NCI-H1930 (cell line): ENCODE data around the gene NTN1.
A peak's percentile ranks its signal among the peaks of the same experiment; 100 is the strongest.

Experiments used
- DNase-seq, 2 experiments: peaks; one replicate each; lab custom pipeline; 2025; lab: John Stamatoyannopoulos, UW

Gene NTN1

GRCh38 chr17:9232591-9233270 is 211.4 kb downstream of the NTN1 start:
- DNase-seq: no peak

DNA sequence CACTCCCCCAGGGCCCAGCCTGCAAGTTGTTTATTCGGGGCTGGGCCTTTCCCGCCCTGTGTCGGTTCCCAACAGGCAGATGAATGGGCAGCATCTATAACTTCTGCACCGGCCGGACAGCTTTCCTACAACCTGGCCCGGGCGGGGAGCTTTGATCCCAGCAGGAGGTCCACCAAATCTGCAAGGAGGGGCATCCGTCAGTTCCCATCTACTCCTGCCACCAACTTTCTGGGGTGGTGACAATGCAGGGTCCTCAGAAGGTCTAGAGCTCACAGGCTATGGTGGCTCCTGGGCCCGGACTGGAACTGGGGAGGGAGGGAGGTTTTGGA is 211.9 kb downstream of the NTN1 start:
- DNase-seq: no peak

DNA sequence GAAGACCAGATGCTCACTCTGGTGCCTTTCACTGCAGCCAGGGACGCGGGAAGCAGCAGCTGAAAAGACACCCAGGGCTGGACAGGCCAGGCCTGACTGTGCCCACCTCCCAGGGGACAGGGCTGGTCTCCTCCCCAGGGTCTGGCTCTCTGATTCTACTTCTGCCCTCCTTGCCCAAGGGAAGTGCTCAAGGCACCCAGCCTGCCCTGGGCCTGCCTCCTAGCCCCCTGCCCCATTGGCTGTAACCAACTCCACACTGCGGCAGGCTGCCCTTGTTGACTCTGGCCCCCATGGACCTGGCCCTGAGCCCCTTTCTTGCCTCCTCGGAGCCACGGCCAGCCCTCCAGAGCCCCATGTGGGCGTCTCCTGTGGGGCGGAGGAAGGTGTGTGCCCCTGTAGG is 212.5 kb downstream of the NTN1 start:
- no peak for DNase-seq

DNA sequence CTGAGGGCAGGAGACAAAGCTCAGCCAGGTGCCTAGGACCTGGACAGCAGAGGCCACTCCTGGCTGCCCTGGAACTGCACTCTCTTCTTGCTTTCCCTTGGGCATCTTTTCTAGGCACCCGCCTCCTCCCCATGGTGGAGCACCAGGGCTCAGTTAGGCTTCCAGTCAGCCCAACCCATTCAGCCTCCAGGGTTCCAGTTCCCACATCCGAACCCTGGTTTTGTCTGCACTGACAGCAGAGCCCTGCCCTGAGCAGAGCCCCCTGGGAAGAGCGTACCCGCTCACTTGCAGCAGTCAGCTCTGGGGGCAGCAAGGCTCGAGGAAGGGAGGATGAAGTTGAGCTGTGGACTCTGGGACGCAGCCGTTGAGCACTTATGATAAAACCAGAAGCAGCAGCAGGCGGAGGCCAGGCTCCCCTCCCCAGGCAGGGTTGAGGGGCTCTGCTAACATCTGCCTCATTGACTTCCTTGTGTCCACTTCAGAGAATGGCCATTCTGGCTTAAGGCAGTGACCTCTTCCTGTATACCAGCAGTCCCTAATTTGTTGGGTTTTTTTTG is 213.2 kb downstream of the NTN1 start:
- no peak for DNase-seq

DNA sequence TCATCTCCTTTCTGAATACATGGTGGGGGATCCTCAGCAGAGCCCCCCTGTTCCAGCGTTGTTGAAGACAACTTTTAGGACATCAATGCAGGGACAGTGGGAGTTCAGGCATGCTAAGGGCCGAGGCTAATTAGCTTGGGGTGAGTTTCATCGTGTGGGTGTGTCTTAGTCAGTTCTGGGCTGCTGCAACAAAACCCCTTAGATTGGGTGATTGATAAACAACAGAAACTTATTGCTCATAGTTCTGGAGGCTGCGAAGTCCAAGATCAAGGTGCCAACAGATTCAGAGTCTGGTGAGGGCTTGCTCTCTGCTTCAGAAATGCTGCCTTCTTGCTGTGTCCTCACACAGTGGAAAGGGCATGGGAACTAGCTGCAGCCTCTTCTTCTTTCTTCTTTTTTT is 214.0 kb downstream of the NTN1 start:
- no peak for DNase-seq

DNA sequence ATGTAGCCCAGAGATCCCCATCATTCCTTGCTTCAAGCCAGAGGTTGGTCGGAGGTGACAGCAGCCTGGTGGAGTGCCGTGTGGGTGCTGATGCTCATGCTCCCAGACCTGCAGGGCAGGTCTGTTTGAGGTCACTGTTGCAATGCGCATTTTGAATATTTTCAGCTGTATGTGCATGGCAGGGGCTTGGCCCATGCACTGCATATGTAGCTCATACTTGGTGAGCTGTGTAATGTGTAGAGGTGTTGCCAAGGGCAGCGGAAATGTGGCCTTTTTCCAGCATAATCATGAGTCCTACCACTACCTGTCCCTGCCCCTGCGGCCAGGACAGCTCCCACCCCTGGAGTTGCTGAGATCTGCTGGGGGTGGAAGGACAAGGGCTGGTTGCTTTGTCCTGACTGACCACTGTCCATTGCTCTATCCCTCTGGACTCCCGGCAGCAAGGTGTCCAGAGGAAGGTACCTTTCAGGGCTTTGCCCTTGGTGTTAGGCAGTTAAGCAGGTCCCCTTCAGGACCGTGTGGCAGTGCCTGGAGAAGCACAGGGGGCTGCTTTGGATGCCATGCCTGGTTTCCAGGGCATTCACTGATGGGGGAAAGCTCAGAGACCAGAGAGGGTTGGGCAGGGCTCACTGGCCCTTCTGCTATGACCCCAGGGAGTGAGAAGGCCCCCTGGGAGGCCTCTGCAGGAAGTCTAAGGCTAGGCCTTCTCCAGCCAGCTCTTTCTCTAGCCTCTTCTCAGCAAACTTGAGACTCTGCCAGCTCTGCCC is 215.2 kb downstream of the NTN1 start:
- no peak for DNase-seq

GRCh38 chr17:9237053-9237410 is 215.7 kb downstream of the NTN1 start:
- no peak for DNase-seq

DNA sequence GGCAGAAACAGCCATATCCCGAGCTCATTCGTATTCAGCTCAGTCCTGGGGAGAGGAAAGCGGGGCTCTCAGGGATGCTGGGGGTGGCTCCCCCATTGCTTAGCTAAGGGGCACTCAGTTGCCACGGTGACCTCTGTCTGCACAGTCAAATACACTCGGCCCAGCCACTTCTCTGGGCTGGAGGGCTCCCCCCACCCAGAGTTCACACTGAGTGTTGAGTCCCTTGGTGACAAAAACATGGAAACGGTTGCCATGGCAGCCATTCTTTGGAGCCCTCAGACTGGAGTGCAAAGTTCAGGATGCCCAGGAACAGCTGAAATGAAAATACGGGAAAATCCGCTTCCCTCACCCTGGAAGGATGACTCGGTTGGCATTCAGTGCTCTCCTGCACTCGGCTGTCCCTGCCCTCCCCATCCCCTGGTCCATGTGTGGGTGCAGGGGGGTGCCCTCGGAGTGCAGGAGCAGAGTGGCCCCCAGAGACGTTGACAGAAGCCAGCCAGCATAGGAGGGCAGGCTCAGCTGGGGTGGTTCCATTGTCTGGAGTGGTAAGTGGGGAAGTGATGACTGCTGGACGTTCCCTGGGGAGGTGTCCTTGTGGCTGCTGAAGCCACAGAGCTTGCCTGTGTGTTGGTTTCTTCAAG is 216.5 kb downstream of the NTN1 start:
- no peak for DNase-seq

DNA sequence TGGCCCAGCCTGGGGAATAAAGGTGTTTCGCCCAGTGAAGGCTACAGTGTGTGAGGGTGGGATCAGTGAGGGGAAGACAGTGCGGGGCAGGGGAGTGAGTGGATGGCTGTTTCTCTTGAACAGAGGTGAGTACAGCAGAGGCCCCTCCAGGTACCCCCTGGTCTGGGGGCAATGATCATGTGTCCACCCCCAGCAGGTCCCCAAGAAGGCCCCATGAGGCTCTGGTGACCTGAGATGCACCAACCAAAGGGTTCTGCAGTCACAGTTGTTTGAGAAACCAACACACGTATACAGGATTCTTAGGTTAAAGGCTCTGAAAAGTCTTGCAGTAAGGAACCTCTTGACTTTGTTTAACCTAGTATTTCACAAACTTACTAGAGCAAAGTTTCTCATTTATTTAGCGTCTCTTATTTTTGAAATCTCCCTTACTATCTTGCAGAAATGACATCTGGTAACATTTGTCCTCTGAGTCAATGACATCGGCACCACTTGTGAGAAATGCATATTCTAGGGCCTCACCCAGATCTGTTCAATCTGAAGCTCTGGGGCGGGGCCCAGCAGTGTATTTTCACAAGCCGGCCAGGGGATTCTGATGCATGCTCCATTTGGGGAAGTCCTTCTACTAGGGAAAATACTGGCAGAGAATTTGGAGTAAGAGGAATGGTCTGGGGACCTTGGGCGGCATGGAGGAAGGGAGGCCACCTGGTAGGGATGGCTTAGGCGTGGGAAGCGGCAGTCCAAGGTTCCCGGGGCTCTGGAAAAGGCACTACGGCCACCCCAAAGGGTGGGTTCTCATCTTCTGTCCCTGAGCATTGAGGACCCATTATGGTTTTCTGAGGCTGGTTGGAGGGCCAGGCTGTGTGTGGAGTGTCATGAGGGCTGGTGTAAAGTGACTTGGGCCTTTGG is 217.3 kb downstream of the NTN1 start:
- DNase-seq: no peak

DNA sequence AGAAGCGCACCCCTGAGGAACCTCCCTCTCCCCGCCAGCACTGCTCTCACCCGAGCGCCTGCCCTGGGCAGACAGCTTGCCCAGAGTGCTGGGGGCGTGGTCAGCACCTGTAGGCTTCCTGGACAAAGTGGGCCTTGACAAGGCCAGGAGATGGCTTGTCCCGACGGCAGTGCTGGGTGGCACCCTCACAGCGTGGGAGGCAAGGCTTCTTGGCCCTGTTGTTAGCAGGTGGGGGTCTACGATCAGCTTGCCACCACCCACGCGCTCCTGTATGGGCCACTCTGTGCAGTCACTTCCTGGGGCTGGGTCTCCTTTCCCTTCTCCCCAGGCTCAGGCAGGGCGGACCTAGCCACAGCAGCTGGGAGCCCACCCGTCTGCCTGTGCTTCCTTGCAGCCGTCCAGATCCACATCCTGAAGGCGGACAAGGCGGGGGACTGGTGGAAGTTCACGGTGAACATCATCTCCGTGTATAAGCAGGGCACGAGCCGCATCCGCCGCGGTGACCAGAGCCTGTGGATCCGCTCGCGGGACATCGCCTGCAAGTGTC is 218.0 kb downstream of the NTN1 start:
- no peak for DNase-seq

- peak in 1 of 2 experiments; percentile 42 for DNase-seq
These were observed 218.7 kb downstream of the NTN1 start for GRCh38 chr17:9239793-9240658.

DNA sequence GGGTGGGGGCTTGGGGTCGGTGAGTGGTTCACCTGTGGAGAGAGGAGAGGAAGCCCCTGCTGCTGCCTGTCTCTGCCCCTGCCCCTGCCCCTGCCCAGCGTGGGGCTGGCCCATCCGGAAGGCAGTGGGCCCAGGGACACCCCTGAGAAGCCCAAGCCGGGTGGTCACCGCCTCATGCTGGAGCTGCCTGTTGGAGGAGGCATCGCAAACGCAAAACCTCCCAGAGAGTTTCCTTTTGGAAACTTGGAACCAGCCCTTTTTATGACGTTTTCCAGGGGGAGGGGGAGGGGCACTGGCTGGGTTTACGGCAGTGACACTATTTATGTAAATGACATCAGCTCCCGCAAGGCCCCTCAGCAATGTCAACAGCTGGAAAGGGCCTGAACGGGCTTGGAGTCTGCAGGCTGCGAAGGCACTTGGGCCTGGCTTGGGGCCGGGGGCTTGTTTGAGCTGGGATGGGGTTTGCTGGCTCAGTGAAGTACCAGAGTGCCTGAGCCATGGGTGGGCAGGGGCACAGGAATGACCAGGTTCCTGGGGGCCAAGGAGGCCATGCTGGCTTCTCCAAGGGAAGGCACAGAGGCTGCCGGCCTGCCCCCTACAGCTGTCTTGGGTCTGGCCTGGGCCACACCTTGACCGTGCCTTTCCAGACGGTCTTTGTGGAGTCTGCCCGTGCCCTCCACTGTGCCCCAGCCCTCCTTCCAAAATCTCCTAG is 219.5 kb downstream of the NTN1 start:
- DNase-seq: no peak

DNA sequence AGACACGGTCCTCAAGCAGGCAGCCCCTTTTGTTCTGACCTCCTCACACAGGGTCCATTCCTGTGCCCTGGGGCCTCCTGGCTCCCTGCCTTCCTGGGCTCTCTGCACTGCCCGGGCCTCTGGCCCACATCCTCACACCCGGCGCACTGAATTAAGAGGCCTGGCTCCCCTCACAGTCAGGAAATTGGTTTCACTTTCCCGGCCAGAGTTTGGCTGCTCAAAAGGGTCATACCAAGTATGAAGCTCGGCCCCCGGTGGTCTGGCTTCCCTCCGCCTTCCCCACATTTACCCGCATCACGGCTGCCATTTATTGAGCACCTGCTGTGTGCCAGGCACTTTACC is 220.0 kb downstream of the NTN1 start:
- DNase-seq: no peak

GRCh38 chr17:9241774-9242496 is 220.6 kb downstream of the NTN1 start:
- DNase-seq: no peak

DNA sequence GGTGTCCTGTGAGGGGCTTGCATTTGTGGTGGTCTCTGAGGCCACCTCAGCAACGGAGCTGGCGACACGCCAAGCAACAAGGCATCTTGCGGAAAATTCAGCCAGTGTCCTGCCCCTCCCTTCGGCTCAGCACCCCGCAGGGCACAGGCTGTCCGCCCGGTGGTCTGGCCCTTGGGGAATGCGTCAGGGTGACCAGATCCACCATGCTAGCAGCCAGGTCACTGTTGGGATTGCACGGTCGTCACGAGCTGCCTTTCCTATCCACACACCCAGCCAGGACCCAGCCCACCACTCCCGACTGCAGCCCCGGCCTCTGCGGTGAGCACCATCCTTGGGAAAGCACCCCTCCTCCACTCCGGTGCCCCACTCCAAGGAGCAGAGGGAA is 221.2 kb downstream of the NTN1 start:
- no peak for DNase-seq

DNA sequence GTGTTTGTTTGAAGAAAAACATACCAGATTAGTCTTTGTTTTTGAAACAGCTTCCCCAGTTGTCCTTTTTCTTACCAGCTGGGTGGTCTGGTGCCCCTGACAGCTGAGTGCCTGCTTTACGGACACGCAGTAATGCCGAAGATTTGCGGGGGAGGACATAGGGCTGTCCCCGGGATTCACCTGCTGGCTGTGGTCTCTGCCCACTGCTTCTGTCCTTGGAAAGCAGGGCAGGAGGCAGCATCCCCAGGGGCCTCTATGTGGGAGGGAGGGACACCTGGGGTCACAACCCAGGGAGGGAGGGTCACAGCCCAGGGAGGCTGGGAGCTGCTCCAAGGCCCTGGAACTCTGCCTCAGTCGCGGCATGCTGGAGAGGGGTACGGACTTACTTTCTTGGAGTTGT is 221.7 kb downstream of the NTN1 start:
- no peak for DNase-seq

- DNase-seq: no peak
These were observed 223.0 kb downstream of the NTN1 start for GRCh38 chr17:9244066-9245052.

- DNase-seq: no peak
These were observed 226.2 kb downstream of the NTN1 start for GRCh38 chr17:9247401-9247938.
